HL-60/S4 (cell line): ENCODE data around the gene TAF7.
"Not testable (repeated sequence)": the region's sequence is repeated elsewhere in the genome, so short reads cannot be mapped to it uniquely, and the experiment has no call there.

Experiments used
- in situ Hi-C: fragments of 300-500 bp; cut with MboI; formaldehyde crosslinking; loops from 2 replicates; pipeline ENCODE4 v1.14.3; 2022; ENCODE audit warnings: low sequenced_read_pairs

TAF7 gene, protein sequence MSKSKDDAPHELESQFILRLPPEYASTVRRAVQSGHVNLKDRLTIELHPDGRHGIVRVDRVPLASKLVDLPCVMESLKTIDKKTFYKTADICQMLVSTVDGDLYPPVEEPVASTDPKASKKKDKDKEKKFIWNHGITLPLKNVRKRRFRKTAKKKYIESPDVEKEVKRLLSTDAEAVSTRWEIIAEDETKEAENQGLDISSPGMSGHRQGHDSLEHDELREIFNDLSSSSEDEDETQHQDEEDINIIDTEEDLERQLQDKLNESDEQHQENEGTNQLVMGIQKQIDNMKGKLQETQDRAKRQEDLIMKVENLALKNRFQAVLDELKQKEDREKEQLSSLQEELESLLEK

DNA sequence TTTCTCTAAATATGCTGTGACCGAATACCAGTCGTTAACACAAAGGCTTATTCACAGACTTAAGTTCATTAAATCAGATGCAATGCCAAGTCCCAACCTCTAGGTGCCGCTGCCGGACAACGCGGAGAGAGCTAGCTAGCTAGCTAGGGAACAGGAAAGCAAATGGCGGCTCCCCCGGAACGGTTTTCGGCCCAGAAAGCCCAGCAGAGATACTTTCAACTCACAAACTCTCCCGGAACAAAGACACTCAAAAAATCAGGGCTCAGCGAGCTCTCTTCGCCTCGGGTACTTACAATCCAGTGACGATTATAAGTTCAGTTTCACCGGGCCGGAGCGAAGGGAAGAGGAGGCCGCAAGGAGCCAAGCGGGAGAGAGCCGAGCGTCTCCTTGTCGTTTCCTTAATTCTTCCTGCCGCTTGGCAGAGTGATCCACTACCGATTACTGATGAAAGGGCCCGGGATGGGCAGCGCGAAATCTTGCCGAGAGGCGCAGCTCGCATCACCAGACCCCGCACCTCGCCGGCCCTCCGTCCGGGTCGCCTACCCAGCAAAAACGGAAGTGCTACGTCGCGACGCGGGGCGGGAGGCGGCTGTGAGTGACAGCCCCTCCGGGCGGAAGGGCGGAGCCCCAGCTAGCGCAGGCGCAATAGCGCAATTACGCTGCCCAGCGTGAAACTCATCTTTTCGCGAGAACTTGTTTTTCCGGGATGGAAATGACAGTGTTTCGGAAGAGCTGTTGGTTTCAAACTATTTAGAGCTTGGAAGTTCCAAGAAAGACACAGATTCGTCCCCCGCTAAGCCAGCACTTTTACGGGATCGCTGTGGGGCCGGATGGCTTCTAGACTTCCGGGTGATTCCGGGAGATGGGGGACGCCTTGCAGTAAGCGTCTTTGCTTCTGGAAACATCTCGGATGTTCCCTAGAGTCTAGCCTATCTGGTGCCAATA is at the start of gene TAF7:
TAF7 (minus strand) TSS at position 560 of the 945 bp plus-strand sequence. CDS start 740 bp downstream, outside the sequence.
- in situ Hi-C loops = no loop called here

DNA sequence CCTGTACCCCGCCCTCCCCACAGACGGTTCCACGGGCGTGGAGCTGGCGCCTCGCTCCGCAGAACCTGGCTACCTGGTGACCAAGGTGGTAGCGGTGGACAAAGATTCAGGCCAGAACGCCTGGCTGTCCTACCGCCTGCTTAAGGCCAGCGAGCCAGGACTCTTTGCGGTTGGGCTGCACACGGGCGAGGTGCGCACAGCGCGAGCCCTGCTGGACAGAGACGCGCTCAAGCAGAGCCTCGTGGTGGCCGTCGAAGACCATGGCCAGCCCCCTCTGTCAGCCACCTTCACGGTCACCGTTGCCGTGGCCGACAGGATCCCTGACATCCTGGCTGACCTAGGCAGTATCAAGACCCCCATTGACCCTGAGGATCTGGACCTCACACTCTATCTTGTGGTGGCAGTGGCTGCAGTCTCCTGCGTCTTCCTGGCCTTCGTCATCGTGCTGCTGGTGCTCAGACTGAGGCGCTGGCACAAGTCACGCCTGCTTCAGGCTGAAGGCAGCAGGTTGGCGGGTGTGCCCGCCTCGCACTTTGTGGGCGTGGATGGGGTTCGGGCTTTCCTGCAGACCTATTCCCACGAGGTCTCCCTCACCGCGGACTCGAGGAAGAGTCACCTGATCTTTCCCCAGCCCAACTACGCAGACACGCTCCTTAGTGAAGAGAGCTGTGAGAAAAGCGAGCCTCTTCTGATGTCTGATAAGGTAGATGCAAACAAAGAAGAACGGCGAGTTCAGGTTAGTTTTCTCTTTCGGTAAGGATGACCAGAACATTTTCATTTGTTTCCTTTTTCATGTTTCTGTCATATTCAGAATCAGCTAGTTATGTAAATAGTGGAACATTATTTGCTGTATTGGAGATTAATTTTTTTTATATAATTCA is 45.7 kb upstream of the TAF7 start:
- in situ Hi-C loops = no loop called here

DNA sequence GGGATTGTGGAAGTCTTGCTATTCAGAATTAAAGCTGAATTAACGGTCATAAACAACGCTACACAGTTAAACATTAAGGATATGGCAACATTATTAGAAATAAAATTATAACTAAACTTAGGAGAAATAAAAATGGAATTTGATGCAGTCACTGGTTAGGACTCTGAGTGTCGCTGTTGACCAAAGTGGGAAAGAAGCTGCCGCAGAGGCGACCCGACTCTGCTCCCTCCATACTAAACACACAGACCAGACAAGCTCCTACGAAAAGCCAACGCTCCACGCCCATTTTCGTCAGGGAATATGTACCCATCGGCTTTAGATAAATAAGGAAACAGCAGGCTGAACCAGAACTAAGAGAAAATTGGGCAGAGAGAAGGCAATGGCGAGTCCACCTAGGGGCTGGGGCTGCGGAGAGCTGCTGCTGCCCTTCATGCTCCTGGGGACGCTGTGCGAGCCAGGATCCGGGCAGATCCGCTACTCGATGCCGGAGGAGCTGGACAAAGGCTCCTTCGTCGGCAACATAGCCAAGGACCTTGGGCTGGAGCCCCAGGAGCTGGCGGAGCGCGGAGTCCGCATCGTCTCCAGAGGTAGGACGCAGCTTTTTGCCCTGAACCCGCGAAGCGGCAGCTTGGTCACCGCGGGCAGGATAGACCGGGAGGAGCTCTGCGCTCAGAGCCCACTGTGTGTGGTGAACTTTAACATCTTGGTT is 43.5 kb upstream of the TAF7 start, which contains the start of gene PCDHGA5:
PCDHGA5 (plus strand) TSS at position 211 of the 709 bp plus-strand sequence; CDS start at position 380, 169 bp downstream.
- in situ Hi-C loops = no loop called here

DNA sequence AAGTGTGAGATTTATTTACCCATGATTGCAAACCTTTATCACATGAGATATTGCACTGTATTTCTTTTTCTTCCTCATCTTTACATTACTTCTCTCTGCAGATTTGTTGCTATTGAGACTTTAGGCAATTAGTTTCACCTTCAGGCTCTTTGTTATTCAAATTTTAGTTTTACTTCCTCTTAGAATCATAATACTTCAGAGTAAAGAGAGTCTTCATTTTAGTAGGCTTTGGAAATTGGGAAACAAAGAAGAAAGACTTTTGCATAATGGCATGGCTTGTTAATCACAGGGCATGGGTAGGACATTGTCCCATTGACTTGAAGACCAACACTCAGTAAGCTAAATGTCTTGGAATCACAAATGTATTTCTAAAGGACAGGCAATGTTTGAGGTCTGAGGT is 42.1 kb upstream of the TAF7 start:
- in situ Hi-C loops = no loop called here

DNA sequence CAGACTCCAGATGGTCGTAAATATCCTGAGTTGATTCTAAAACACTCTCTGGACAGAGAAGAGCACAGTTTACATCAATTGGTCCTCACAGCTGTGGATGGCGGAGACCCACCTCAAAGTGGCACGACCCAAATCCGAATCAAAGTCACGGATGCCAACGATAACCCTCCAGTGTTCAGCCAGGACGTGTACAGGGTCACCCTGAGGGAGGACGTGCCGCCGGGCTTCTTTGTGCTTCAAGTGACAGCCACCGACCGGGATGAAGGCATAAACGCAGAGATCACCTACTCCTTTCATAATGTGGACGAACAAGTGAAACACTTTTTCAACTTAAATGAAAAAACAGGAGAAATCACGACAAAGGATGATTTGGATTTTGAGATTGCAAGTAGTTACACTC is 40.1 kb upstream of the TAF7 start:
- in situ Hi-C loops = no loop called here

DNA sequence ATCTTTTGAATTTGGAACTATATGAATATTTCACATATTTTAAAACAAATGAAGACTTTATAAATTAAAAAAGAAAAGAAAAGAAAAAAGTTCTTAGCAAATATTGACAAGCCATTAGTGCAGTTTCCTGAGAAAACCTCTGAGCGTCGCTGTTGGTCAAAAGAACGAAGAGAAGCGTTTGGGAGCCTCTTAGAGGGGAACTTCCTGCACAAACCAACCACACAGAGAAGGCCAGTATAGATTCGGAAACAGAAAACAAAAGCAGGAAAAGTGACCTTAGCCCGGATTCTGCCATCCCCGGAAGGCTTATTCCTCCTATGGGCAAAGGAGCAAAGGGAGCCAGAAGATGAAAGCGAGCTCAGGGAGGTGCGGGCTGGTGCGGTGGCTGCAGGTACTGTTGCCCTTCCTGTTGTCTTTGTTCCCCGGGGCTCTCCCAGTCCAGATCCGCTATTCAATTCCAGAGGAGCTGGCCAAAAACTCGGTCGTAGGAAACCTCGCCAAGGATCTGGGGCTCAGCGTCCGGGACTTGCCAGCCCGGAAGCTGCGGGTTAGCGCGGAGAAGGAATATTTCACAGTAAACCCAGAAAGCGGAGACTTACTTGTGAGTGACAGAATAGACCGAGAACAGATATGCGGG is 39.3 kb upstream of the TAF7 start, which contains the start of gene PCDHGB2:
PCDHGB2 (plus strand) TSS at position 205 of the 637 bp plus-strand sequence; CDS start at position 347, 142 bp downstream.
- in situ Hi-C loops = no loop called here

DNA sequence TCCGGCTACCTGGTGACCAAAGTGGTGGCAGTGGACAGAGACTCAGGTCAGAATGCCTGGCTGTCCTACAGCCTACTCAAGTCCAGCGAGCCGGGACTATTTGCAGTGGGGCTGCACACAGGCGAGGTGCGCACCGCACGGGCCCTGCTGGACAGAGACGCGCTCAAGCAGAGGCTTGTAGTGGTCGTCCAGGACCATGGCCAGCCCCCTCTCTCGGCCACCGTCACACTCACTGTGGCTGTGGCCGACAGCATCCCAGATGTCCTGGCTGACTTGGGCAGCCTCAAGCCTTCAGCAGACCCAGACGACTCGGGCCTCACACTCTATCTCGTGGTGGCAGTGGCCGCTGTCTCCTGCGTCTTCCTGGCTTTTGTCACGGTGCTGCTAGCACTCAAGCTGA is 36.4 kb upstream of the TAF7 start:
- in situ Hi-C loops = no loop called here

DNA sequence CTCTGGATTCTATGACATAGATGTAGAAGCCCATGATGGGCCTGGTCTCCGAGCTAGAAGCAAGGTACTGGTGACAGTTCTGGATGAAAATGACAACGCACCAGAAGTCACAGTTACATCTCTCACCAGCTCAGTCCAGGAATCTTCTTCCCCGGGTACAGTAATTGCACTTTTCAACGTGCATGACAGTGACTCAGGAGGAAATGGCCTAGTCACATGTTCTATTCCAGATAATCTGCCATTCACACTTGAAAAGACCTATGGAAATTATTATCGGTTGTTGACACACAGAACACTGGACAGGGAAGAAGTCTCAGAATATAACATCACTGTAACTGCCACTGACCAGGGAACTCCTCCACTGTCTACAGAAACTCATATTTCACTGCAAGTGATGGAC is 35.5 kb upstream of the TAF7 start:
- in situ Hi-C loops = no loop called here

DNA sequence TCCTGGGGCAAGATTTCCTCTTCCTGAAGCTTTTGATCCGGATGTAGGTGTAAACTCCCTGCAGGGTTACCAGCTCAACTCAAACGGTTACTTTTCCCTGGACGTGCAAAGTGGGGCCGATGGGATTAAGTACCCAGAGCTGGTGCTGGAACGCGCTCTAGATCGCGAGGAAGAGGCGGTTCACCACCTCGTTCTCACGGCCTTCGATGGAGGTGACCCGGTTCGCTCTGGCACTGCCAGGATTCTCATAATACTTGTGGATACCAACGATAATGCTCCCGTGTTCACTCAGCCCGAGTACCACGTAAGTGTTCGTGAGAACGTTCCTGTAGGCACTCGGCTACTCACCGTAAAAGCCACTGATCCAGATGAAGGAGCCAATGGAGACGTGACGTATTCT is 35.1 kb upstream of the TAF7 start:
- in situ Hi-C loops = no loop called here

DNA sequence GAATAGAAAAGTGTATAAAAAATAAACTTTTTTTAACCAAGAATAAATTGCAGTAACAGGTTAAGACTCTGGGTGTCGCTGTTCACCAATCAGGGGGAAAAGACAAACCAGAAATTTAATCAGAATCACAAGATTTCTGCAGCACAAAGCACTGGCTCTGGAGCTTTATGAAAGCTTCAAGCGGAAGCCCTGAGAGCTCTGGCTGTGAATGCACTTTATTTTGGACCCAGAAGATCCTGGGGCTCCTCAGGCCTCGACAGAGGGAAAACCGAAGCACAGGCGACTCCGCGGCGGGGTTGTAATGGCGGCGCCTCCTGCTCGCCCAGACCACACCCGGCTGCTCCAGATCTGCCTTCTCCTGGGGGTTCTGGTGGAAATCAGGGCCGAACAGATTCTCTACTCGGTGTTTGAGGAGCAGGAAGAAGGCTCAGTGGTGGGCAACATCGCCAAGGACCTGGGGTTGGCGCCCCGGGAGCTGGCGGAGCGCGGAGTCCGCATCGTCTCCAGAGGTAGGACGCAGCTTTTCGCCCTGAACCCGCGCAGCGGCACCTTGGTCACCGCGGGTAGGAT is 34.4 kb upstream of the TAF7 start, which contains the start of gene PCDHGA4:
PCDHGA4 (plus strand) TSS at position 122 of the 570 bp plus-strand sequence; CDS start at position 209, 87 bp downstream.
- in situ Hi-C loops = no loop called here

DNA sequence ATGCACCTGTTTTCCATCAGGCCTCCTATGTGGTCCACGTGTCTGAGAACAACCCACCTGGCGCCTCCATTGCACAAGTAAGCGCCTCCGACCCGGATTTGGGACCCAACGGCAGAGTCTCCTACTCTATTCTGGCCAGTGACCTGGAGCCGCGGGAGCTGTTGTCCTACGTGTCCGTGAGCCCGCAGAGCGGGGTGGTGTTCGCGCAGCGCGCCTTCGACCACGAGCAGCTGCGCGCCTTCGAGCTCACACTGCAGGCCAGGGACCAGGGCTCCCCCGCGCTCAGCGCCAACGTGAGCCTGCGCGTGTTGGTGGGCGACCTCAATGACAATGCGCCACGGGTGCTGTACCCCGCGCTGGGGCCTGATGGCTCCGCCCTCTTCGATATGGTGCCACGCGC is 31.0 kb upstream of the TAF7 start:
- in situ Hi-C loops = no loop called here

DNA sequence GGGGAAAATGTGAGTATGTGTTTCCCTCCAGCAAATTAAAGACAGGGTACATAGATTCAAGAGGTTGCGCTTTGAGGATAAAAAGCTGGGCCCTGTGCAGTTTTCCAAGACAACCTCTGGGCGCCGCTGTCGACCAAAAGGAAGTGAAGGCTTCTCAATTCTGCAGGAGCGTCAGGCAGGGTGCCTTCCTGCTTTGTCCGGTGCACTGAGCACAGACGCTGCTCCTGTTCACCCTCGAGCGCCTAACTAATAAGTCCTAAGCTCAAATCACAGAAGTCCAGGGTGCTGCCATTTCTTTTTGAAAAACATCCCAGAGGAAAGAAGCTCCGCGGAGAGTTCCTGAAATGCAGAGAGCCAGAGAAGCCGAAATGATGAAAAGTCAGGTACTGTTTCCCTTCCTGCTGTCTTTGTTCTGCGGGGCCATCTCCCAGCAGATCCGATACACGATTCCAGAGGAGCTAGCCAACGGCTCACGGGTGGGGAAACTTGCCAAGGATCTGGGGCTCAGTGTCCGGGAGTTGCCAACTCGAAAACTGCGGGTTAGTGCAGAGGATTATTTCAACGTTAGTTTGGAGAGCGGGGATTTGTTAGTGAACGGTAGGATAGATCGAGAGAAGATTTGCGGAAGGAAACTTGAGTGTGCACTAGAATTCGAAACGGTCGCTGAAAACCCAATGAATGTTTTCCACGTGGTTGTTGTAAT is 29.5 kb upstream of the TAF7 start, which contains the start of gene PCDHGB1:
PCDHGB1 (plus strand) TSS at position 183 of the 703 bp plus-strand sequence; CDS start at position 345, 162 bp downstream.
- in situ Hi-C loops = no loop called here

DNA sequence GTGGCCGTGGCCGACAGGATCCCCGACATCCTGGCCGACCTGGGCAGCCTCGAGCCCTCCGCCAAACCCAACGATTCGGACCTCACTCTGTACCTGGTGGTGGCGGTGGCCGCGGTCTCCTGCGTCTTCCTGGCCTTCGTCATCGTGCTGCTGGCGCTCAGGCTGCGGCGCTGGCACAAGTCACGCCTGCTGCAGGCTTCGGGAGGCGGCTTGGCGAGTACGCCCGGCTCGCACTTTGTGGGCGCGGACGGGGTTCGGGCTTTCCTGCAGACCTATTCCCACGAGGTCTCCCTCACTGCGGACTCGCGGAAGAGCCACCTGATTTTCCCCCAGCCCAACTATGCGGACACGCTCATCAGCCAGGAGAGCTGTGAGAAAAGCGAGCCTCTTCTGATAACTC is 25.4 kb upstream of the TAF7 start:
- in situ Hi-C loops = not testable (repeated sequence)

DNA sequence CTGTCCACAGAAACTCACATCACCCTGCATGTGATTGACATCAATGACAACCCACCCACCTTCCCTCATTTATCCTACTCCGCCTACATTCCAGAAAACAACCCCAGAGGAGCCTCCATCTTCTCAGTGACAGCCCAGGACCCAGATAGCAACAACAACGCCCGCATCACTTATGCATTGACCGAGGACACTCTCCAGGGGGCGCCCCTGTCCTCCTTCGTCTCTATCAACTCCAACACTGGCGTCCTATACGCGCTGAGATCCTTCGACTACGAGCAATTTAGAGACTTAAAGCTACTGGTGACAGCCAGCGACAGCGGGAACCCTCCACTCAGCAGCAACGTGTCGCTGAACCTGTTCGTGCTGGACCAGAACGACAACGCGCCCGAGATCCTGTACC is 24.7 kb upstream of the TAF7 start:
- in situ Hi-C loops = no loop called here

DNA sequence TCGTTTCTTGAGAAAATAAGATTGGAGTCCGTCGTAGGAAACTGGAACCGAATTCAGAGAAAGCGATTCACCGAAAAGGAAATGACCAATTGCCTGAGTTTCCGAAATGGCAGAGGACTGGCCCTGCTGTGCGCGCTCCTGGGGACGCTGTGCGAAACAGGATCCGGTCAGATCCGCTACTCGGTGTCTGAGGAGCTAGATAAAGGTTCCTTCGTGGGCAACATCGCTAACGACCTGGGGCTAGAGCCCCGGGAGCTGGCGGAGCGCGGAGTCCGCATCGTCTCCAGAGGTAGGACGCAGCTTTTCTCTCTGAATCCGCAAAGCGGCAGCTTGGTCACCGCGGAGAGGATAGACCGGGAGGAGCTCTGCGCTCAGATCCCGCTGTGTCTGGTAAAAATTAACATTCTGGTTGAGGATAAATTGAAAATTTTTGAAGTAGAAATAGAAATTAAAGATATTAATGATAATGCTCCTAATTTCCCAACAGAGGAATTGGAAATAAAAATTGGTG is 23.4 kb upstream of the TAF7 start:
- in situ Hi-C loops = no loop called here

DNA sequence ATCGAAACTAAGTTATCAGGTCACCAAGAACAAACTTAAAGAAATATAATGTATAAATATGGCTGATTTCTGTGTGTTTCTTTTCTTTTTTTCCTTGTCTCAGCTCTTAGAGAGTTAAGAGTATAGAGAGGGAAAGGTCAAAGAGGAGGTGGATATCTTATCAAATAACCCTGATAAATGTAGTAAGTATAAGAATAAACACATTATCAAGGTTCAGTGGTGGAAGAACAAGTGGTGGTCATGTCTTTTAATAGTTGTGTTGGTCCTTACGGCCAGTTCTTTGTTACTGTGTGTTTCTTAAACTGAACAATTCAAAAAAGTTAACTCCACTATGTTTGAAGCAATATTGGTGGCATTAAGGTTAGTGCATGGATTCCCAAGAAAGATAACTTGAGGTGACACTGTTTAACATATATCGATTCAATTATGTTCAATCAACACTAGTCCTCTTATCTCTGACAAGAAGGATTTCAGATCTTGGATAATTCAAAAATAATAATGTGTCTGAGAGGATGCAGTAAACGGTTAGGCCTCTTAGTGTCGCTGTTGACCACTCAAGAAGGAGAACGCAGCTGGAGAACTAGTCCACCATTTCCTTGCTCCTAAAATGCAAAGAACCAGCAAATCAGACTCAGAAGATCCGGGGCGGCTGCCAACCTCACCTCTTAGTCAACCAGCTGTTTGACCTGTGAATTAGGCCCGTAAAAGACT is 22.8 kb upstream of the TAF7 start, which contains the start of gene PCDHGA3:
PCDHGA3 (plus strand) TSS at position 588 of the 711 bp plus-strand sequence. CDS start 205 bp downstream, outside the sequence.
- in situ Hi-C loops = no loop called here

DNA sequence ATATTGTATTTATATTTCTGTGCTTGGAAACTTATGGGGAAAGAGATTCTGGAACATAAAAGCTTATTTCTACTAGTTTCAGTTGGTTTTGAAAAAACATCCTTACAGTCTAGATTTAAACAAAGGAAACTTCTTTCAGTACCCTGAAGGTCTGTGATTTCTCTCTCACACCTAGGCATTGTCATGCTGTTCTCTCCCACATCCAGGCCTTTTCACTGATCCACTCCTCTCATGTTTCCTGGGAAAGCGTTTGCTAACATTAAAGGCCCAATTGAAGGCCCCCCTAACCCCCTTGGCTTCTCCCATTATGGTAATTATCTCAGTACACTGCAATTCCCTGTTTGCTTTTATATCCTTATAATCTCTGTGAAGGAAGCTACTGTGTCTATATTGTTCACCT is 22.2 kb upstream of the TAF7 start:
- in situ Hi-C loops = no loop called here
